Measurements from ENCODE around the gene LMBRD2.
A peak's percentile ranks its signal among the peaks of the same experiment; 100 is the strongest.
"Not testable (repeated sequence)": the region's sequence is repeated elsewhere in the genome, so short reads cannot be mapped to it uniquely, and the experiment has no call there.

Gene LMBRD2

DNA sequence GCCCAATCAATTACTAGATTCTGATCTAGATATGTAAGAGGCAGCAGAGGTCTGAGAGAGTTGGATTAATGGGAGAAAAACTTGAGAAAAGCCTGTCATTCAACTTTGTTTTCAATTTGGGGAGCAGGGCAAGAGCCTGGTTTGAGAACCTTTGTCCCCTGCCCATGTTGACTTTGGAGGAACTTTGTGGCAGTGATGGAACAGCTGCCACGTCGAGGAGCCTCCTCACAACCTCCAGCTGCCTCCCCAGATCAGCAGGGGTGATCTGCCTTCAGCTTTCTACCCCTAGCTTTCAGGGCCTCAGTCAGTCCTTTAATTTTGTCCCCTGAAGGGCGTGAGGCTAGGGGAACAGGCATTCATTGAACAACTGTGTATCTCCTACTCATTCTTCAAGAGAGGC is 8.9 kb upstream of the LMBRD2 start:
- no peak for DNase-seq

- no peak for DNase-seq
Measured at GRCh38 chr5:36158144-36158543, 6.5 kb upstream of the LMBRD2 start.

DNA sequence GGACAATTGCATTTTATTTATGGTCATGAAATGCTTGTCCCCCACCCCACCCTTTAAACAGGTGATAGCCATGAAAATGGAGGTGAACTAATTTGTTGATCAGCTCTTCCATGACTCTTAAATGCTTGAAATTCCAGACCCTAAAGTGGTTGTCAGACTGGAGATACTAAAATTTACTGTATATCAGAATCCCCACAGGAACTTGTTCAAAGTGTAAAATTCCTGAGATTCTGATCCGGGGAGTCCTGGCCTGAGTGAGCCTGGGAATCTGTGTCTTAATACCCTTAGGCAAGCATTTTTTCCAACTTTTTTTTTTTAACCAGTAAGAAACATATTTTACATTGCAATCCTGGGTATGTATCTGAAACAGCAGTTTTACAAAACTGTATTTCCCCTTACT is 4.9 kb upstream of the LMBRD2 start:
- DNase-seq = no peak

- peak; percentile 27 for DNase-seq
Measured at GRCh38 chr5:36156121-36156601, 4.5 kb upstream of the LMBRD2 start.

DNA sequence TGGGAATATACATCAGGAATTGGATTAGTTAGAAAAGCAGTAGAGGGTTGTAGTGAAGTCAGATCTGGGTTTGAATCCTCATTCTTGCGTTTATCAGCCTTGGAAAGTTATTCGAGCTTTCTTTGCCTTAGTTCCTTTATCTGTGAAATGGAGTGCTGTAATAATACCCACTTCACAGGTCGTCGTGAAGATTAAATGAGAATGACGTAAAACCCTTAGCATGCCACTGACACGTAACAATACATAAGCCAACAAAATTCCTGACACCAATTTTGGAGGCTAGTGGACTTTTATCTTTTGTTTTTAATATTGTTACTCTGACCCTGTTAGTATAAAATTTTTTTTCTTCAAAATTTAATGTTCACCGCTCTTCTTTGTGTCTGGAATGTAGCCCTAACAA is 3.6 kb upstream of the LMBRD2 start:
- no peak for DNase-seq

- no peak for DNase-seq
Measured at GRCh38 chr5:36153726-36154125, 2.0 kb upstream of the LMBRD2 start.

DNA sequence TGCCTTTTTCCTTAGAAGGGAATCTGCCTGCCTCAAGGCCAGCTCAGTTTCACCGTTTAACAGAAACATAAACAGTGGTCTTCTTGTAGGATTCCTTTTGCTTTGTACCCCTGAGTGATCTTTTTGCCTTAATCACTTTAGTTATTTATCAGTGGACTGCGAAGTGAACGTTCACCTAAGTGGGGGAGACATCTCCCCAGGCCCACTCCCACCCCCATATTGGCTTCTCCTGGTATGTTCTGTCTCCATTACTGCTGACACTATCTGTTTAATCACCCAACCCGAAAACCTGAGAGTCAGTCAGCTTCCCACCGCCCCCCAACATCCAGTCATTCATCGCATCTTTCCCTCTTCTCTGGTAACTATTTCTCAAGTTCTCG is 1.6 kb upstream of the LMBRD2 start:
- no peak for DNase-seq

- no peak for DNase-seq
Measured at GRCh38 chr5:36152324-36153297, 924 bp upstream of the LMBRD2 start.

- no peak for DNase-seq
Measured at GRCh38 chr5:36150676-36151433, 832 bp downstream of the LMBRD2 start.

GRCh38 chr5:36147681-36148080 is 4.0 kb downstream of the LMBRD2 start:
- no peak for DNase-seq

DNA sequence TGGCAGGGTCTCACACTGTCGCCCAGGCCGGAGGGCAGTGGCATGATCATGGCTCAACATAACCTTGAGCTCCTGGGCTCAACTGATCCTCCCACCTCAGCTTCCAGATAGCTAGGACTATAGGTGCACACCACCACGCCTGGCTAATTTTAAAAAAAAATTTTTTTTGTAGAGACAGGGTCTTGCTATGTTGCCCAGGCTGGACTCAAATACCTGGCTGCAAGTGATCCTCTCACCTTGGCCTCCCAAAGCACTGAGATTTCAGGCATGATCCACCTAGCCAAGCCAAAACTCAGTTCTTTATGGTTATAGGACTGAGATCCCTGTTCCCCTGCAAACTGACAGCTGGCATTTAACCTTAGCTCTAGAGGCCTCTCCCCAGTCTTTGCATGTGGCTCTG is 5.3 kb downstream of the LMBRD2 start:
- DNase-seq = no peak

DNA sequence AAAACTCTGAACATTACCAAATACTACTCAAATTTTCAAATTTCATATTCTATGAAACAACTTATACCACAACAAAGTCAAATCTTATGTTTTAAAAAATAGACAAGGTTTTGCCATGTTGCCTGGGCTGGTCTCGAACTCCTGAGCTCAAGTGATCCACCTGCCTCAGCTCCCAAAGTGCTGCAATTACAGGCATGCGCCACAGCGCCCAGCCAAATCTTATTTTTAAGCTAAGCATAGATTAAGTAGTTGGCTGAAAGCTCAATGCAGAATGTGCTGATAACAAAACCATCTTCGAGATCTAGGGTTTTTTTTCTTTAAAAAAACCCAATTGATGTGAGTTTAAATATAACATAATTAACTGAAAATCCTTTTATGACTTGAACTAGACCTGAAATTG is 6.4 kb downstream of the LMBRD2 start:
- no peak for DNase-seq

- DNase-seq = no peak
Measured at GRCh38 chr5:36138900-36139683, 12.6 kb downstream of the LMBRD2 start.

- DNase-seq = no peak
Measured at GRCh38 chr5:36136581-36136980, 15.1 kb downstream of the LMBRD2 start.

GRCh38 chr5:36135988-36136387 is 15.7 kb downstream of the LMBRD2 start:
- no peak for DNase-seq

- DNase-seq = not testable (repeated sequence)
Measured at GRCh38 chr5:36133009-36133408, 18.7 kb downstream of the LMBRD2 start.

DNA sequence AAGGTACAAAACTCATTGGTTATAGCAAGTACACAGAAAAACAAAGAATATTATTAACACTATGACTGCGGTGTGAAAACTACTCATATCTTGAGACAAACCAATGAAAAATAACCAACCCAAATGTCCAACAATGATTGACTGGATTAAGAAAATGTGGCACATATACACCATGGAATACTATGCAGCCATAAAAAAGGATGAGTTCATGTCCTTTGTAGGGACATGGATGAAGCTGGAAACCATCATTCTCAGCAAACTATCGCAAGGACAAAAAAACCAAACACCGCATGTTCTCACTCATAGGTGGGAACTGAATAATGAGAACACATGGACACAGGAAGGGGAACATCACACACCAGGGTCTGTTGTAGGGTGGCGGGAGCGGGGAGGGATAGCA is 22.0 kb downstream of the LMBRD2 start:
- DNase-seq = not testable (repeated sequence)

DNA sequence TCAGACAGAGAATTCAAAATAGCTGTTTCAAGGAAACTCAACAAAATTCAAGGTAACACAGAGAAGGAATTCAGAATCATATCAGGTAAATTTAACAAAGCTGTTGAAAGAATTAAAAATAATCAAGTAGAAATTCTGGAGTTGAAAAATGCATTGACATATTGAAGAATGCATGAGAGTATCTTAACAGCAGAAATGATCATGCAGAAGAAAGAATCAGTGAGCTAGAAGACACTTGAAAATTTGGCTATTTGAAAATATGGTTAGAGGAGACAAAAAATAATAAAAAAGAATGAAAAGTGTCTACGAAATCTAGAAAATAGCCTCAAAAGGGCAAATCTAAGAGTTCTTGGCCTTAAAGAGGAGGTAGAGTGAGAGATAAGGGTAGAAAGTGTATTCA is 22.9 kb downstream of the LMBRD2 start:
- DNase-seq = no peak

DNA sequence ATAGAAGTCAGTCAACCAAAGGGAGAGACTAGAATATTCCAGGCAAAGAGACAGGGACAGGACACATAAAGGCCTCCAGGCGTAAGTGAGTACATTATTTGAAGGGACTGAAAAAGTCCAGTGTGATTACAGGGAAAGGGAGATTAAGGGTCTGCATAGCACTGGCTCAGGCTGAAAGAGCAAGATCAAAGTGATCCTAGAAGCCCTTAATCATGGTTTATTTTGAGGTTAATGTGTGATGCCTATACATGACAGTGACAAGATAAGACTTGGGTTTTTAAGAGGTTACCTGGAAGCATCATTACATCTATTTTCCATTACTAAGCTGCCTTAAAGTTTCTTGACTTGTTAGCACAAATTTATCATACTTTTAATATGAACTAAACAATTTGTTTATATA is 25.8 kb downstream of the LMBRD2 start:
- DNase-seq = no peak

DNA sequence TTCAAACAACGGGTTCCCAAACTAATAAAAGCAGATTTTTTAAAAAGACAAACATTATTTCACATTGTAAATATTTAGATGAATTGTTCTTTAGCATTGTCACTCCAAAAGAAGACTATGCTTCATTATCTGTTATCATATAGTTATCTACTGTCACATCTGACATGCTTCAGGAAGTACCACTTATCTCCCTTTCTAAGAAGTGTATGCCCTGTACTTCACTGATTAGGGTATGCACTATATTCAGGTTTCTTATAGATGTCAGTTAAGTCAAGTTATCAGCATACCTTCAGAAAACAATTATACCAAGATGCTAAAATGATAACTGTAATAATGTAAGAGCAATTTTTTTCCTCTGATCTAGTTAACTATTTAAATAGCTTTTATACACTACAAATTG is 40.4 kb downstream of the LMBRD2 start:
- DNase-seq = no peak

DNA sequence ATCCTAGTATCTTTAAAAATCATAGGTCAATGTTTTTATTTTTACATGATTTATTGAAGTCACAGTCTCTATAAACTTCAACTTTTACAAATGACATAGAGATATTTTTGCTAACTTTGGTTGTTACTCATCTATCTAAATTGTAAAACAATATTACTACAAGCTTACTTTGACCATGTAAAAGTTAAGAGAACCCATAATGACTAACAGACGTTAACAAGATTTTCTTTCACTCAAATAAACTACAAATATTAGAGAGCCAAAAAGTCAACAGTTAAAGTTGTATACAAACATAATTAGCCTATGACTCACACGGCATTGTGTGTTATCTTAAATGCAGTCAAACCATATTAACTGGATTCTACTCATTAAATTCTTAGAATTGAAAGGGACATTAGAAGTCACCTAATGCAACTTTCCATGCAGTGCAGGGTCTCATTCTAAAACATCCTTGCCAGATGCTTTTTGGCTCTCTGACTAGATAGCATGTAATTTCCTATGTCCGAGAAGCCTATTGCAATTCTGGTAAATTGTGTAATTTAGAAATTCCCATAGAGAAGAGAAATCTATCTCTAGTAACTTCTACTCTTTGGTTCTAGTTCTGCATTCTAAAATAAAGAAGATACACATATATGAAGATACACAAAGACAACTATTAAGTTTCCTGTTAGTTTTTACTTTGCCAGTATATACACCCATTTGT is 42.8 kb downstream of the LMBRD2 start:
- DNase-seq = no peak

GRCh38 chr5:36105819-36106218 is 45.9 kb downstream of the LMBRD2 start:
- no peak for DNase-seq

- DNase-seq = no peak
Measured at GRCh38 chr5:36099748-36100147, 51.9 kb downstream of the LMBRD2 start.

Data from 8988T (cell line).